Kidney (tissue), 14 donors: ENCODE measurements around the gene USP47. TPM values are rescaled to one million over a fixed set of nuclear protein-coding genes. Genes with fewer than 3 reads are reported as not detected.

Experiments
- DNase-seq, 5 donors: peaks; one replicate each; pipeline ENCODE4 v3.0.0-alpha.2; 2013 to 2020
- FAIRE-seq: peaks from 2 replicates; lab custom pipeline; 2012; peaks lifted over from hg19 to GRCh38; lab: Jason Lieb, UNC
- H3K27ac ChIP-seq, 2 donors: one replicate each; pipeline ENCODE4 v1.7.0; 2013; ENCODE audit warnings: low read depth in 2 of 2, low read length in 2 of 2, inconsistent platforms in 1 of 2
- H3K27me3 ChIP-seq: one replicate; pipeline ENCODE4 v1.7.1; 2013; ENCODE audit warnings: low read length, inconsistent platforms; ENCODE audit not compliant: control insufficient read depth, insufficient read depth
- H3K36me3 ChIP-seq, 3 donors: one replicate each; pipeline versions ENCODE4 v1.7.0 to v1.7.1; 2013; ENCODE audit warnings: low read length in 3 of 3, control low read depth in 1 of 3, inconsistent platforms in 1 of 3; ENCODE audit not compliant: insufficient read depth in 3 of 3, control insufficient read depth in 2 of 3
- H3K4me1 ChIP-seq, 3 donors: one replicate each; pipeline versions ENCODE4 v1.7.0 to v1.7.1; 2013; ENCODE audit warnings: low read length in 3 of 3, inconsistent platforms in 1 of 3, low read depth in 1 of 3; ENCODE audit not compliant: control insufficient read depth in 2 of 3, insufficient read depth in 2 of 3
- H3K4me3 ChIP-seq, 3 donors: one replicate each; pipeline versions ENCODE4 v1.7.0 to v1.8.1; 2013; ENCODE audit warnings: low read length in 3 of 3, control low read depth in 1 of 3, inconsistent platforms in 1 of 3
- H3K9ac ChIP-seq, 3 donors: one replicate each; pipeline versions ENCODE4 v1.7.0 to v1.7.1; 2013; ENCODE audit warnings: low read length in 3 of 3, control low read depth in 1 of 3, inconsistent platforms in 1 of 3
- H3K9me3 ChIP-seq, 3 donors: one replicate each; pipeline versions ENCODE4 v1.7.0 to v1.7.1; 2013; ENCODE audit warnings: low read length in 3 of 3, control low read depth in 1 of 3, inconsistent platforms in 1 of 3; ENCODE audit not compliant: control insufficient read depth in 2 of 3, insufficient read depth in 1 of 3
- intact Hi-C: fragments of 100-400 bp; cut with DNase I; formaldehyde crosslinking; loops from one replicate; pipeline ENCODE4 v1.11.1; 2022
- polyA plus RNA-seq: library from polyadenylated mRNA; stranded (reverse); fragments of 350-450 nt; fragmentation: Illumina TruSeq; extraction: RNeasy Lipid Tissue Mini Kit (QIAGEN cat#74804); gene quantifications from one replicate; pipeline ENCODE4 v1.2.3, GENCODE V29; 2014; ENCODE audit warnings: low read depth, low replicate concordance; ENCODE audit not compliant: insufficient read depth
- total RNA-seq: library from RNA; stranded (reverse); fragmentation: NEBNext Ultra II Directional; extraction: Animal tissue kit (Norgen Biotek cat#: 25700); gene quantifications from one replicate; pipeline ENCODE4 v1.2.1, GENCODE V29; 2021
- TF ChIP-seq, protein P1 (sequence below): IDR thresholded peaks from 3 replicates; pipeline ENCODE4 v1.5.1; 2012; ENCODE audit warnings: mild to moderate bottlenecking, moderate library complexity, borderline replicate concordance; ENCODE audit not compliant: insufficient read depth; ENCODE audit errors: extremely low read depth
- donor health status: control.
- donor health status: control.
- donor health status: control.
- donor health status: control.
- donor health status: control.
- donor health status: DM: yes; HTN: yes; CAD: no.
- donor health status: Normal renal cell carcinoma (clear cell type).

The USP47 gene
- total and polyA plus RNA-seq, 2 donors from 2014 or later = 16.3 to 43.3 TPM

DNA sequence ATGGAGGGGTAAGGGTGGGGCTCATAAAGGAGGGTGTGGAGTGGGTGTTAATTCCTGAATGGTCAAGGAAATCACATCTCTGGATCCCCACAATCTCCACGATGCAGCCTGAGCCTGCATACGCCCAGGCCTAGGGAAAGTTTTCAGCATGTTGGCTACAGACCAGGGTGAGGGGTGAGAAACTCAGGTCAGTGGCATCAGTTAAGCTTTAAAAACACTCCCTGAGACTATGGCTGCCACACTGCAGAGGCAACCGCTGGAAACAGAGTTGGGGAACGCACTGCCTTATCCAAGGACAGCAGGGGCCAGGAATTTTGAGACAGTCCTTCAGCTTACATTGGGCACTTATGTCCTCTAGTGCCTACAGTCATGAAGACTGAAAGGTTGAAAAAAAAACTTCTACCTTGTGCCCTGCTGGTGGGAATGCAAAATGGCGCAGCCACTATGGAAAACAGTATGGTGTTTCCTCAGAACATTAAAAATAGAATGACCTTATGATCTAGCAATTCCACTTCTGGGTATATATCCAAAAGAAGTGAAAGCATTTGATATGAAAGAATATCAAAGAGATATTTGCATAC lies 147.0 kb downstream of the USP47 start:
- Histone ChIP-seq H3K9me3 (no peaks in the 10 kb centered on the region), H3K9ac (no peak overlapping the region), H3K36me3 (no peaks in the 10 kb centered on the region), H3K27me3 (no peaks in the 10 kb centered on the region), H3K4me1 (peaks cover 0 to 3% (median 0%) of the 10 kb centered on the region in 3 donors), H3K4me3 (no peak overlapping the region), H3K27ac (no peak overlapping the region)
- intact Hi-C loops = no loop called here
- TF ChIP-seq, protein P1, sequence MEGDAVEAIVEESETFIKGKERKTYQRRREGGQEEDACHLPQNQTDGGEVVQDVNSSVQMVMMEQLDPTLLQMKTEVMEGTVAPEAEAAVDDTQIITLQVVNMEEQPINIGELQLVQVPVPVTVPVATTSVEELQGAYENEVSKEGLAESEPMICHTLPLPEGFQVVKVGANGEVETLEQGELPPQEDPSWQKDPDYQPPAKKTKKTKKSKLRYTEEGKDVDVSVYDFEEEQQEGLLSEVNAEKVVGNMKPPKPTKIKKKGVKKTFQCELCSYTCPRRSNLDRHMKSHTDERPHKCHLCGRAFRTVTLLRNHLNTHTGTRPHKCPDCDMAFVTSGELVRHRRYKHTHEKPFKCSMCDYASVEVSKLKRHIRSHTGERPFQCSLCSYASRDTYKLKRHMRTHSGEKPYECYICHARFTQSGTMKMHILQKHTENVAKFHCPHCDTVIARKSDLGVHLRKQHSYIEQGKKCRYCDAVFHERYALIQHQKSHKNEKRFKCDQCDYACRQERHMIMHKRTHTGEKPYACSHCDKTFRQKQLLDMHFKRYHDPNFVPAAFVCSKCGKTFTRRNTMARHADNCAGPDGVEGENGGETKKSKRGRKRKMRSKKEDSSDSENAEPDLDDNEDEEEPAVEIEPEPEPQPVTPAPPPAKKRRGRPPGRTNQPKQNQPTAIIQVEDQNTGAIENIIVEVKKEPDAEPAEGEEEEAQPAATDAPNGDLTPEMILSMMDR = no peak
- DNase-seq = no peak
- FAIRE-seq = no peak

DNA sequence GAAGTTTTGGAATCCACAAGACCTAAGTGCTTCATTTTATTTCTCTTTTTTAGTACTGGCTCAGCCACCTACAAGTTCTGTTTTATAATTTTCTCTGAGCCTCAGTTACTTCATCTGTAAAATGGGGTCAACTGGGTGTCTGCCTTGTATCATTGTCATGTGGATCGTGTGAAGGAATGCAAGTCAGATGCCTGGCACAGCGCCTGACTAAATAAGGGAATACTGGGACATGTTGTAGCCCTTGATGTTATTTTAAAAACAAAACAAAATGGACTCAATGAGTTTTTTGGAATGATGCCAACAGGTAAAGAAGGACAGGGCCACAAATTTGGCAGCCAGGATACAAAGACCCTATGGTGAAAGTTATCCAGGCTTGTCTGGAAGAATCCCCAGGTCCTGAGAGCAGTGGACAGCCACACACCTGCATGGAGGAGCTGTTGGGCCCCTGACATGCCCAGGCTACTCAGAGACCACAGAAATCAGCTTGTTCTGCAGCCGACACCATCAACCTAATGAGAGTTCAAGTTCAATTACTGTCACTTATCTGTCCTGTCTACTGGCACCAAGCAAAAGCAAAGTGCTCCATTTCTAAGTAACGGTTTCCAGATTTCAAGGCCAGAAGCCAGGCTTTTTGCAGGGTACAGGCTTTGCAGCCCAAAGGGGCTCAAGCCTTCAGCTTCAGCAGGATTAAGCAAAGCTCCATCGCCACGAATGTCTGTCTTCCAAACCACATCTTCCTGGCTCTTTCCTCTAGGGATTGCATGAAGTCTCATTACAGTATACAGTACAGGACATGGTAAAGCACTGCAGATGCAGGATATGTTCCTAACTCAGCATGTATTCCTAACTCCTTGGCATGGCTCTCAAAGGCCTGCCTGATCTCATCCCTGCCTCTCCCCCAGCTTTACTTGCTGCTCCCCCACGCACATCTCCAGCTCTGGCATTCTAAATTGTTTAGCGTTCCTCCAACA lies 148.3 kb downstream of the USP47 start:
- DNase-seq = no peak
- intact Hi-C loops = no loop called here
- Histone ChIP-seq H3K9me3 (no peaks in the 10 kb centered on the region), H3K27ac (no peak overlapping the region), H3K9ac (no peak overlapping the region), H3K4me1 (peaks cover 0 to 3% (median 0%) of the 10 kb centered on the region in 3 donors), H3K27me3 (no peaks in the 10 kb centered on the region), H3K4me3 (no peak overlapping the region), H3K36me3 (no peaks in the 10 kb centered on the region)
- no peak for FAIRE-seq
- TF ChIP-seq, protein P1 = no peak

GRCh38 chr11:11992257-11993212 lies 150.8 kb downstream of the USP47 start:
- DNase-seq (no peak), FAIRE-seq (no peak)

More at GRCh38 chr11:11992257-11993212, 150.8 kb downstream of the USP47 start:
- Histone ChIP-seq H3K9me3 (no peaks in the 10 kb centered on the region), H3K4me1 (no peaks in the 10 kb centered on the region), H3K27me3 (no peaks in the 10 kb centered on the region), H3K27ac (no peak overlapping the region), H3K4me3 (no peak overlapping the region), H3K36me3 (no peaks in the 10 kb centered on the region), H3K9ac (no peak overlapping the region)
- TF ChIP-seq, protein P1 = no peak
- intact Hi-C loops = no loop called here
